OCI-LY3 (cell line): ENCODE measurements around the gene ARHGAP22.

Experiments
- H2AFZ ChIP-seq: fragments of 200-600, 300-600 bp; shearing (Covaris generic); 2 replicates; pipeline ENCODE4 v1.6.0; 2014; ENCODE audit warnings: antibody characterized with exemption, low read depth, low read length
- H3K27ac ChIP-seq: fragments of 200-600, 300-600 bp; sonication (generic); 2 replicates; pipeline ENCODE4 v1.5.1; 2014; ENCODE audit warnings: mild to moderate bottlenecking, low read length, moderate library complexity, mixed read lengths
- H3K27me3 ChIP-seq: fragments of 200-600, 300-600 bp; sonication (generic); 2 replicates; pipeline ENCODE4 v1.6.1; 2014; ENCODE audit warnings: low read depth, low read length, mixed read lengths
- H3K36me3 ChIP-seq: fragments of 200-600, 300-600 bp; sonication (generic); replicated peaks from 2 replicates; pipeline ENCODE3; 2014; ENCODE audit warnings: low read depth, low read length, mixed read lengths
- H3K4me1 ChIP-seq: fragments of 300-600, 200-600 bp; sonication (generic); 2 replicates; pipeline ENCODE4 v1.6.1; 2014; ENCODE audit warnings: low read length, mixed read lengths
- H3K4me2 ChIP-seq: fragments of 200-600, 300-600 bp; sonication (generic); 2 replicates; pipeline ENCODE4 v1.6.1; 2014; ENCODE audit warnings: low read length, mixed read lengths
- H3K4me3 ChIP-seq: fragments of 300-600, 200-600 bp; sonication (generic); 2 replicates; pipeline ENCODE4 v1.5.1; 2014; ENCODE audit warnings: antibody characterized with exemption, mild to moderate bottlenecking, low read length, moderate library complexity
- H3K79me2 ChIP-seq: fragments of 300-600, 200-600 bp; shearing (Covaris generic); 2 replicates; pipeline ENCODE4 v1.6.1; 2014; ENCODE audit warnings: mild to moderate bottlenecking, low read length, mixed read lengths
- H3K9ac ChIP-seq: fragments of 300-600, 200-600 bp; shearing (Covaris generic); 2 replicates; pipeline ENCODE4 v1.6.0; 2014; ENCODE audit warnings: mild to moderate bottlenecking, low read length, moderate library complexity
- H3K9me3 ChIP-seq: fragments of 200-600, 300-600 bp; shearing (Covaris generic); 2 replicates; pipeline ENCODE4 v1.6.1; 2014; ENCODE audit warnings: low read length, mixed read lengths; ENCODE audit not compliant: insufficient read depth
- H4K20me1 ChIP-seq: fragments of 200-600, 300-600 bp; sonication (generic); 2 replicates; pipeline ENCODE4 v1.6.1; 2016; ENCODE audit warnings: low read length, mixed read lengths; ENCODE audit not compliant: insufficient read depth
- CTCF ChIP-seq: fragments of 200-600, 300-600 bp; sonication (generic); IDR thresholded peaks from 2 replicates; pipeline ENCODE4 v1.5.1; 2014; ENCODE audit warnings: antibody characterized with exemption, low read length, low read depth
- EZH2phosphoT487 ChIP-seq: fragments of 200-600 bp; shearing (Covaris generic); IDR thresholded peaks from 2 replicates; pipeline ENCODE4 v1.6.1; 2018; ENCODE audit warnings: antibody characterized with exemption, mixed run types, low read depth

The ARHGAP22 gene

GRCh38 chr10:48452879-48453412 is 151.9 kb downstream of the ARHGAP22 start:
- Histone ChIP-seq H3K27me3 (no peaks in the 10 kb centered on the region), H3K79me2 (no peaks in the 10 kb centered on the region), H3K4me2 (no peak overlapping the region), H3K4me3 (no peak overlapping the region), H3K36me3 (no peaks in the 10 kb centered on the region), H3K27ac (no peak overlapping the region), H3K9ac (no peak overlapping the region), H3K4me1 (peaks cover 9% of the 10 kb centered on the region), H2AFZ (no peak overlapping the region), H4K20me1 (no peaks in the 10 kb centered on the region), H3K9me3 (no peaks in the 10 kb centered on the region)
- TF ChIP-seq CTCF (no peak), EZH2phosphoT487 (no peak)

GRCh38 chr10:48451969-48452878 is 152.6 kb downstream of the ARHGAP22 start:
- TF ChIP-seq CTCF (no peak), EZH2phosphoT487 (no peak)
- no peaks in the 10 kb centered on the region for H3K27me3 ChIP-seq
- no peaks in the 10 kb centered on the region for H3K79me2 ChIP-seq
- no peak overlapping the region for H3K27ac ChIP-seq
- no peak overlapping the region for H3K4me3 ChIP-seq
- no peaks in the 10 kb centered on the region for H4K20me1 ChIP-seq
- no peak overlapping the region for H3K9ac ChIP-seq
- H3K36me3 ChIP-seq, result no peaks in the 10 kb centered on the region
- H2AFZ ChIP-seq, result no peak overlapping the region
- no peak overlapping the region for H3K4me2 ChIP-seq
- no peaks in the 10 kb centered on the region for H3K9me3 ChIP-seq
- H3K4me1 ChIP-seq, result peaks cover 9% of the 10 kb centered on the region

GRCh38 chr10:48450741-48451466 is 154.0 kb downstream of the ARHGAP22 start:
- H3K79me2 ChIP-seq, result no peaks in the 10 kb centered on the region
- no peaks in the 10 kb centered on the region for H3K4me1 ChIP-seq
- H3K27me3 ChIP-seq, result no peaks in the 10 kb centered on the region
- no peaks in the 10 kb centered on the region for H3K9me3 ChIP-seq
- no peak overlapping the region for H3K9ac ChIP-seq
- H3K27ac ChIP-seq, result no peak overlapping the region
- H3K36me3 ChIP-seq, result no peaks in the 10 kb centered on the region
- no peak overlapping the region for H3K4me3 ChIP-seq
- H4K20me1 ChIP-seq, result no peaks in the 10 kb centered on the region
- H3K4me2 ChIP-seq, result no peak overlapping the region
- no peak overlapping the region for H2AFZ ChIP-seq
- TF ChIP-seq EZH2phosphoT487 (no peak), CTCF (no peak)

GRCh38 chr10:48450233-48450740 is 154.6 kb downstream of the ARHGAP22 start:
- TF ChIP-seq EZH2phosphoT487 (no peak), CTCF (no peak)
- Histone ChIP-seq H3K4me1 (no peaks in the 10 kb centered on the region), H3K79me2 (no peaks in the 10 kb centered on the region), H3K4me2 (no peak overlapping the region), H4K20me1 (no peaks in the 10 kb centered on the region), H2AFZ (no peak overlapping the region), H3K9me3 (no peaks in the 10 kb centered on the region), H3K4me3 (no peak overlapping the region), H3K9ac (no peak overlapping the region), H3K27me3 (no peaks in the 10 kb centered on the region), H3K36me3 (no peaks in the 10 kb centered on the region), H3K27ac (no peak overlapping the region)
